ENCODE data around the gene MLXIP.

Gene MLXIP
- 91.1 to 132 (median 91.8) reads per million in 3 donors for total RNA-seq

GRCh38 chr12:122078141-122079032 is at the start of gene MLXIP:
Gene MLXIP (plus strand): TSS chr12:122078756. CDS start chr12:122078854, 98 bp downstream.
- peak; percentile 77 to 86 (median 78) for DNase-seq
- peaks cover 31% of the 10 kb centered on the region for H3K4me1 ChIP-seq (ENCODE audit: control insufficient read depth, insufficient read depth, low read length, poor library complexity, severe bottlenecking)
- peak within 1 kb of the TSS; percentile 69 for H3K4me3 ChIP-seq (ENCODE audit: insufficient read depth, low read depth, low read length, poor library complexity, severe bottlenecking)

DNA sequence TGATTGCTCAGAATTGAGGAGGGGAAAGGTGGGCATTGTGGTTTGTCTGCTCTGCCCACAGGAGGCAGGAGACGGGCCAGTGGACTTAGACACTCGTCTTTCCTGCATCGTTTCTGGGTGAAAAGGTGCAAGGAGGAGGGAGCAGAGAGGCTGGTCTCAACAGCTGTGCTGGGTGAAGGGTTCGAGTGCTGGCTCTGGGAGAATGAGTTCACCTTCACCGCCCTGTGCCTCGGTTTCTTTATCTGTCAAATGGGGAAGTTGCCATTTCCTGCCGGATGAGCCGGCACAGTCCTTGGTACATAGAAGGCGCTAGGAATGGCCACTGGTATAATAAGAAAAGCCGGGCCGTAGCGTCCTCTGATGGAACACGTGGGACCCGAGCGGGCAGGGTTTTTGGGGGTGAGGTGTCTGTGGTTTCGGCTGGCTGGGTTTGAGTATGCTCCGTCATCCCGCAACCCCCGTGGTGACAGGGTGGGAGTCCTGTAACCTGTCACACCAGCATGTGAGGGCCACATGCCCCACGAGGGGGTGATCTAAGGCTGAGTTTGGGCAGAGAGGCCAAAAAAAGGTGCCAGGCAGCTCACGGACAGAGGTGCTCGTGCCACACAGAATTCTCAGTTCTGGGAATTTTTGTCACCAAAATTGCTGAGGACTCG is 49.5 kb upstream of the MLXIP start:
- no peak overlapping the region for H3K27ac ChIP-seq (ENCODE audit: insufficient read depth, low read length, poor library complexity, severe bottlenecking)
- no peaks in the 10 kb centered on the region for H3K36me3 ChIP-seq (ENCODE audit: control insufficient read depth, insufficient read depth, low read length)
- no peak overlapping the region for H3K4me3 ChIP-seq (ENCODE audit: insufficient read depth, low read depth, low read length, poor library complexity, severe bottlenecking)
- no peaks in the 10 kb centered on the region for H3K9me3 ChIP-seq (ENCODE audit: control insufficient read depth, low read length)
- DNase-seq: no peak
- no peaks in the 10 kb centered on the region for H3K27me3 ChIP-seq (replicated peaks; ENCODE audit: control insufficient read depth, insufficient read depth, low read length, poor library complexity, severe bottlenecking)
- no peaks in the 10 kb centered on the region for H3K4me1 ChIP-seq (ENCODE audit: control insufficient read depth, insufficient read depth, low read length, poor library complexity, severe bottlenecking)

More at GRCh38 chr12:122078141-122079032, at the start of gene MLXIP:
- Histone ChIP-seq H3K27me3 (replicated peaks; ENCODE audit: control insufficient read depth, insufficient read depth, low read length, poor library complexity, severe bottlenecking) (no peaks in the 10 kb centered on the region), H3K27ac (ENCODE audit: insufficient read depth, low read length, poor library complexity, severe bottlenecking) (peak within 1 kb of the TSS; percentile 77), H3K9me3 (ENCODE audit: control insufficient read depth, low read length) (no peaks in the 10 kb centered on the region), H3K36me3 (ENCODE audit: control insufficient read depth, insufficient read depth, low read length) (no peaks in the 10 kb centered on the region)

DNA sequence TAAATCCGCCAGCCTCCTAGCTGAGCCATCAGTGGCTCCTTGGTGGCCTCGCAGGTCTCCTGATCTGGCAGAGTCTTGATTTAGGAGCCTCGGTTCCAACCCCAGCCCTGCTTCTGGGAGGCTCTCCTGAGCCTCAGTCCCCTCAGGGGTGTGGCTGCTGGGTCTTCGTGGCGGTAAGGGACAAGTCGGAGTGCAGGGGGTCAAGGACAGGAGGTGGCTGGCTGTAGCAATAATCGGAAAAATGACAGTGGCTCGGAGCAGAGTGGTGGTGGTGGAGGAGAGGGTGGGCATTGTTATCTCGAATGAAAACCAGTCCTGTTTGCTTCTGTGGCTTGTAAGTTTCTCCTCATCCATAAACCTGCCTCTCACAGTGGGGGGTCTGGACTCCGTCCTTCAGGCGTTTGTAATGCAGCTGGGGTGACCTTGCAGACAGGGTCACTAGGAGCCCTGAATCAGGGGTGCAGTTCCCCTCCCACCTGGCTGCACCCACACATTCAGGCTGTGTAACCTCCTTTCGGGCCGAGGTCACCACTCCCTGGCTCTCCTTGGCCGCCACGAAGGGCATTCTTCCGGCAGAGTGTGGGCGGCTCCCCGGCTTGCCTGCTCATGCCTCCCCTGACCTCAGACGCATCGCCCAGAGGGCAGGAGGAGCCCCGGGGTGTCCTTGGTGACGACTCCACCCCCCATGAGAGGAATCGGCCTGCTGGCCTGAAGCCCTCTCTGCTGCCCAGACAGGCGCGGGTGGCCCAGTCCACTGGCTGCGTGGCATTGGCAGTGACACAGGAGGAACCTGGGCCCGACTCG is 48.7 kb upstream of the MLXIP start:
- Histone ChIP-seq H3K9me3 (ENCODE audit: control insufficient read depth, low read length) (no peaks in the 10 kb centered on the region), H3K36me3 (ENCODE audit: control insufficient read depth, insufficient read depth, low read length) (no peaks in the 10 kb centered on the region), H3K27ac (ENCODE audit: insufficient read depth, low read length, poor library complexity, severe bottlenecking) (no peak overlapping the region), H3K4me1 (ENCODE audit: control insufficient read depth, insufficient read depth, low read length, poor library complexity, severe bottlenecking) (no peaks in the 10 kb centered on the region), H3K4me3 (ENCODE audit: insufficient read depth, low read depth, low read length, poor library complexity, severe bottlenecking) (no peak overlapping the region), H3K27me3 (replicated peaks; ENCODE audit: control insufficient read depth, insufficient read depth, low read length, poor library complexity, severe bottlenecking) (no peaks in the 10 kb centered on the region)
- DNase-seq: no peak

DNA sequence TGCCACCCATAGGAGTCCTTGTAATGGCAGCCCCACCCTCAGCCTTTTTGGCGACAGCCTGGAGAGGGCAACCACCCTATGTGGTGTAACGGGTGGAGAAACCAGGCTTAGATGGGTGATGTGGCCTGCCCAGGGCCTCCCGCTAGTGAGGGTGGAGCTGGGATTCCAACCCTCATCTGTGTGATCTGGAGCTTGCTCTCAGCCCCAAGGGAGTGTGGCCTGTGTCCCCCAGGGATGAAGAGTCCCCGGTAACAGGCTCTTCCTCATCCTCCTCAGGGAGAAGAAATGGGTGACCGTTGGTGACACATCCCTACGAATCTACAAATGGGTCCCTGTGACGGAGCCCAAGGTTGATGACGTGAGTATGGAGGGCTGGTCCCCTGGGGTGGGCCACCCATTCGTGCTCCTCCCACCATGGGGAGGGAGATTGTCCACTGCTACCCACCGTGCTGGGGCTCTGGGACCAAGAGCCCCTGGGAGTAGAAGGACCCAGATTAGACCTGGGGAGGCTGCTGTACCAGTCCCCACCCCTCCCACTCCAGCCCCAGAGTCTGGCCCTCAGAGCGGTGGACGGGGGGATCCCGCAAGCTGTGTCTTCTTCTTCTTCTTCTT is 48.0 kb upstream of the MLXIP start:
- no peak overlapping the region for H3K4me3 ChIP-seq (ENCODE audit: insufficient read depth, low read depth, low read length, poor library complexity, severe bottlenecking)
- no peaks in the 10 kb centered on the region for H3K27me3 ChIP-seq (replicated peaks; ENCODE audit: control insufficient read depth, insufficient read depth, low read length, poor library complexity, severe bottlenecking)
- no peak overlapping the region for H3K27ac ChIP-seq (ENCODE audit: insufficient read depth, low read length, poor library complexity, severe bottlenecking)
- no peaks in the 10 kb centered on the region for H3K36me3 ChIP-seq (ENCODE audit: control insufficient read depth, insufficient read depth, low read length)
- no peaks in the 10 kb centered on the region for H3K4me1 ChIP-seq (ENCODE audit: control insufficient read depth, insufficient read depth, low read length, poor library complexity, severe bottlenecking)
- no peak for DNase-seq
- H3K9me3 ChIP-seq (ENCODE audit: control insufficient read depth, low read length): no peaks in the 10 kb centered on the region

GRCh38 chr12:122031342-122032216 is 47.0 kb upstream of the MLXIP start:
- no peaks in the 10 kb centered on the region for H3K27me3 ChIP-seq (replicated peaks; ENCODE audit: control insufficient read depth, insufficient read depth, low read length, poor library complexity, severe bottlenecking)
- no peaks in the 10 kb centered on the region for H3K36me3 ChIP-seq (ENCODE audit: control insufficient read depth, insufficient read depth, low read length)
- no peak for DNase-seq
- no peak overlapping the region for H3K4me3 ChIP-seq (ENCODE audit: insufficient read depth, low read depth, low read length, poor library complexity, severe bottlenecking)
- no peak overlapping the region for H3K27ac ChIP-seq (ENCODE audit: insufficient read depth, low read length, poor library complexity, severe bottlenecking)
- no peaks in the 10 kb centered on the region for H3K9me3 ChIP-seq (ENCODE audit: control insufficient read depth, low read length)
- H3K4me1 ChIP-seq (ENCODE audit: control insufficient read depth, insufficient read depth, low read length, poor library complexity, severe bottlenecking): no peaks in the 10 kb centered on the region

DNA sequence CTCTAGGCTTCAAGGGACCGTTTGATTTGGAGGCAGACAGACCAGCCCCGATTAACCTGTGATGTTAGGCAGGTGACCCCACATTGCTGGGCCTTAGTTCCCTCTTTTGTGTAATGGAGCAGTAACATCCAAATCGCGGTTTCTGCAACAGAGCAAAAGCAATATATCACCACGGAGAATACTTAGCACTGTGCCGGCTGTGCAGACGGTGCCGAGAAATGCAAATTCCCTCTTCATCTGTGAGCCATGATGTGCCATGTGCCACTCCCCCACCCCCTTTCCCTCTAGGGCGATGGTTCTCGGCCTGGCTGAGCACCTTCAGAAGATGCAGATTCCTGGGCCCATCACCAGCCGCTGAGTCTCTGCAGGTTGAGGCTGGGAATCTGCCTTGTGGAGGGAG is 46.0 kb upstream of the MLXIP start:
- no peaks in the 10 kb centered on the region for H3K4me1 ChIP-seq (ENCODE audit: control insufficient read depth, insufficient read depth, low read length, poor library complexity, severe bottlenecking)
- H3K4me3 ChIP-seq (ENCODE audit: insufficient read depth, low read depth, low read length, poor library complexity, severe bottlenecking): no peak overlapping the region
- H3K9me3 ChIP-seq (ENCODE audit: control insufficient read depth, low read length): no peaks in the 10 kb centered on the region
- H3K36me3 ChIP-seq (ENCODE audit: control insufficient read depth, insufficient read depth, low read length): no peaks in the 10 kb centered on the region
- H3K27ac ChIP-seq (ENCODE audit: insufficient read depth, low read length, poor library complexity, severe bottlenecking): no peak overlapping the region
- no peak for DNase-seq
- H3K27me3 ChIP-seq (replicated peaks; ENCODE audit: control insufficient read depth, insufficient read depth, low read length, poor library complexity, severe bottlenecking): no peaks in the 10 kb centered on the region

DNA sequence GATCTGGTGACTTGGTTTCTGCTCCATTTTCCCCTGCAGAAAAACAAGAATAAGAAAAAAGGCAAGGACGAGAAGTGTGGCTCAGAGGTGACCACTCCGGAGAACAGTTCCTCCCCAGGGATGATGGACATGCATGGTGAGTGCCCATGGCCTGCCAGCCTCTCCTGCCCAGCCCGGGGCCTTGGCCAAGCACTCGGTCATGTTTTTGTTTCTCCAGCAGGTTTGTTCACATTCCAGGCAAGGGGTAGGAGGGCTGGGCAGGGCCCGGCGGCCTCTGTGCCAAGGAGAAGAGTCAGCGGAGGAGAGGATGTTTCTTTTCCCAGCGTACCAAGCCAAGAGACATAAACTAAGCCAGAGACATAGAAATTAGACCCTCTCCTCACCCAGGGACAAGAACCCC is 43.3 kb upstream of the MLXIP start:
- Histone ChIP-seq H3K36me3 (ENCODE audit: control insufficient read depth, insufficient read depth, low read length) (no peaks in the 10 kb centered on the region), H3K4me1 (ENCODE audit: control insufficient read depth, insufficient read depth, low read length, poor library complexity, severe bottlenecking) (no peaks in the 10 kb centered on the region), H3K27ac (ENCODE audit: insufficient read depth, low read length, poor library complexity, severe bottlenecking) (no peak overlapping the region), H3K27me3 (replicated peaks; ENCODE audit: control insufficient read depth, insufficient read depth, low read length, poor library complexity, severe bottlenecking) (no peaks in the 10 kb centered on the region), H3K4me3 (ENCODE audit: insufficient read depth, low read depth, low read length, poor library complexity, severe bottlenecking) (no peak overlapping the region), H3K9me3 (ENCODE audit: control insufficient read depth, low read length) (no peaks in the 10 kb centered on the region)
- no peak for DNase-seq

GRCh38 chr12:122036153-122036552 is 42.4 kb upstream of the MLXIP start:
- Histone ChIP-seq H3K9me3 (ENCODE audit: control insufficient read depth, low read length) (no peaks in the 10 kb centered on the region), H3K4me1 (ENCODE audit: control insufficient read depth, insufficient read depth, low read length, poor library complexity, severe bottlenecking) (no peaks in the 10 kb centered on the region), H3K27me3 (replicated peaks; ENCODE audit: control insufficient read depth, insufficient read depth, low read length, poor library complexity, severe bottlenecking) (no peaks in the 10 kb centered on the region), H3K27ac (ENCODE audit: insufficient read depth, low read length, poor library complexity, severe bottlenecking) (no peak overlapping the region), H3K4me3 (ENCODE audit: insufficient read depth, low read depth, low read length, poor library complexity, severe bottlenecking) (no peak overlapping the region), H3K36me3 (ENCODE audit: control insufficient read depth, insufficient read depth, low read length) (no peaks in the 10 kb centered on the region)
- no peak for DNase-seq
